Activated CD4-positive, alpha-beta T cell treated with anti-CD3 and anti-CD28 coated beads, Interleukin-10, Interleukin-2, amounts not matched to agents 100 ng/mL and 50 ng/mL, durations not matched to agents 16 hours and 8 hours (primary cell): ENCODE results near the gene CPSF3.
"Not testable (repeated sequence)": the region's sequence is repeated elsewhere in the genome, so short reads cannot be mapped to it uniquely, and the experiment has no call there.

Experiments
- DNase-seq: peaks from one replicate; pipeline ENCODE4 v3.0.0-alpha.2; 2020

The CPSF3 gene

GRCh38 chr2:9397201-9397600 is 26.3 kb upstream of the CPSF3 start:
- DNase-seq, result no peak

- not testable (repeated sequence) for DNase-seq
Measured at GRCh38 chr2:9398251-9398650, 25.2 kb upstream of the CPSF3 start.

GRCh38 chr2:9398881-9399780 is 24.3 kb upstream of the CPSF3 start:
- no peak for DNase-seq

GRCh38 chr2:9400268-9401058 is 23.0 kb upstream of the CPSF3 start:
- no peak for DNase-seq

- DNase-seq, result no peak
Measured at GRCh38 chr2:9401059-9401547, 22.4 kb upstream of the CPSF3 start.

GRCh38 chr2:9401646-9402371 is 21.6 kb upstream of the CPSF3 start:
- DNase-seq, result no peak

- no peak for DNase-seq
Measured at GRCh38 chr2:9403924-9404323, 19.5 kb upstream of the CPSF3 start.

GRCh38 chr2:9404451-9404850 is 19.0 kb upstream of the CPSF3 start:
- no peak for DNase-seq

GRCh38 chr2:9405636-9406035 is 17.8 kb upstream of the CPSF3 start:
- DNase-seq, result no peak

- DNase-seq, result no peak
Measured at GRCh38 chr2:9406529-9407362, 16.7 kb upstream of the CPSF3 start.

GRCh38 chr2:9407363-9407811 is 16.1 kb upstream of the CPSF3 start:
- DNase-seq, result no peak

GRCh38 chr2:9408641-9409151 is 14.8 kb upstream of the CPSF3 start:
- DNase-seq, result no peak

GRCh38 chr2:9410108-9410507 is 13.3 kb upstream of the CPSF3 start:
- no peak for DNase-seq

GRCh38 chr2:9412781-9413180 is 10.7 kb upstream of the CPSF3 start:
- DNase-seq, result no peak

GRCh38 chr2:9415516-9416169 is 7.8 kb upstream of the CPSF3 start:
- no peak for DNase-seq

- no peak for DNase-seq
Measured at GRCh38 chr2:9416267-9416961, 7.0 kb upstream of the CPSF3 start.

- DNase-seq, result no peak
Measured at GRCh38 chr2:9416962-9417316, 6.5 kb upstream of the CPSF3 start.

GRCh38 chr2:9417725-9418124 is 5.7 kb upstream of the CPSF3 start:
- no peak for DNase-seq

- DNase-seq, result no peak
Measured at GRCh38 chr2:9418746-9419145, 4.7 kb upstream of the CPSF3 start.

- no peak for DNase-seq
Measured at GRCh38 chr2:9419541-9419940, 3.9 kb upstream of the CPSF3 start.

- DNase-seq, result no peak
Measured at GRCh38 chr2:9420495-9420894, 3.0 kb upstream of the CPSF3 start.
